Uterus (tissue), 2 donors: ENCODE results near the gene CNTLN.

Experiments
- CTCF ChIP-seq, 4 experiments: fragments of 200-600 bp in 2 of 4; fragments of 450-650 bp in 2 of 4; sonication (generic) in 2 of 4; IDR thresholded peaks; one replicate each; pipeline ENCODE4 v1.5.1; 2016 to 2019; ENCODE audit warnings: antibody characterized with exemption in 4 of 4, mild to moderate bottlenecking in 2 of 4, moderate library complexity in 1 of 4
- POLR2A ChIP-seq, 2 donors: fragments of 450-650 bp; IDR thresholded peaks; one replicate each; pipeline ENCODE4 v1.6.1; 2016; ENCODE audit warnings: antibody characterized with exemption in 2 of 2, mild to moderate bottlenecking in 1 of 2, moderate library complexity in 1 of 2

DNA sequence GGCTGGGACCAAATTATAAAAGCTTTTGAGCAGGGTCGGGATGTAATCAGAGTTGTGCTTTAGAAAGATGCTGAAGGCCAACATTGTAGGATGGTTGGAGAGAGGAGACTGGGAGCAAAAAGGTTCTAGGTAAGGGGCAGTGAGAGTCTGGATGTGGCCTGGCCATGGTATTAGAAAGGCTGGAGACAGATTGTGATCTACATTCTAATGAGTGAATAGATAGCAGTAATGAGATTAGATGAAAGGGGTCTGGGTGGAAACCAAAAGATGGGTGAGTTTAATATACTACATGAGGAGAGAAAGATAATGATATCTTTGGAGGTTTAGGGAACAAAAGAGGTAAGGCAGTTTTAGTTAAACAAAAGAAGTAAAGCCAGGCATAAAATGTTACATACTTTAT lies 355.3 kb downstream of the CNTLN start:
- TF ChIP-seq CTCF (IDR thresholded peaks at IDR 0.05), result no peak
- TF ChIP-seq POLR2A (IDR thresholded peaks at IDR 0.05), result no peak
